Mucosa of stomach (tissue), 1 donor: ENCODE data around the gene MMRN2.

Experiments
- H3K27me3 ChIP-seq: one replicate; pipeline ENCODE4 v1.7.0; 2013; ENCODE audit warnings: mild to moderate bottlenecking, low read length; ENCODE audit not compliant: control insufficient read depth, insufficient read depth
- H3K36me3 ChIP-seq: one replicate; pipeline ENCODE4 v1.7.0; 2013; ENCODE audit warnings: low read length; ENCODE audit not compliant: control insufficient read depth, insufficient read depth
- H3K4me1 ChIP-seq: one replicate; pipeline ENCODE4 v1.7.0; 2013; ENCODE audit warnings: mild to moderate bottlenecking, low read length; ENCODE audit not compliant: control insufficient read depth, insufficient read depth
- H3K4me3 ChIP-seq: one replicate; pipeline ENCODE4 v1.7.0; 2013; ENCODE audit warnings: low read length
- H3K9ac ChIP-seq: one replicate; pipeline ENCODE4 v1.7.0; 2013; ENCODE audit warnings: mild to moderate bottlenecking, low read length, moderate library complexity
- H3K9me3 ChIP-seq: one replicate; pipeline ENCODE4 v1.7.0; 2013; ENCODE audit warnings: mild to moderate bottlenecking, low read length, moderate library complexity; ENCODE audit not compliant: control insufficient read depth
- donor health status: Pancreatic carcinoma.

Gene MMRN2

DNA sequence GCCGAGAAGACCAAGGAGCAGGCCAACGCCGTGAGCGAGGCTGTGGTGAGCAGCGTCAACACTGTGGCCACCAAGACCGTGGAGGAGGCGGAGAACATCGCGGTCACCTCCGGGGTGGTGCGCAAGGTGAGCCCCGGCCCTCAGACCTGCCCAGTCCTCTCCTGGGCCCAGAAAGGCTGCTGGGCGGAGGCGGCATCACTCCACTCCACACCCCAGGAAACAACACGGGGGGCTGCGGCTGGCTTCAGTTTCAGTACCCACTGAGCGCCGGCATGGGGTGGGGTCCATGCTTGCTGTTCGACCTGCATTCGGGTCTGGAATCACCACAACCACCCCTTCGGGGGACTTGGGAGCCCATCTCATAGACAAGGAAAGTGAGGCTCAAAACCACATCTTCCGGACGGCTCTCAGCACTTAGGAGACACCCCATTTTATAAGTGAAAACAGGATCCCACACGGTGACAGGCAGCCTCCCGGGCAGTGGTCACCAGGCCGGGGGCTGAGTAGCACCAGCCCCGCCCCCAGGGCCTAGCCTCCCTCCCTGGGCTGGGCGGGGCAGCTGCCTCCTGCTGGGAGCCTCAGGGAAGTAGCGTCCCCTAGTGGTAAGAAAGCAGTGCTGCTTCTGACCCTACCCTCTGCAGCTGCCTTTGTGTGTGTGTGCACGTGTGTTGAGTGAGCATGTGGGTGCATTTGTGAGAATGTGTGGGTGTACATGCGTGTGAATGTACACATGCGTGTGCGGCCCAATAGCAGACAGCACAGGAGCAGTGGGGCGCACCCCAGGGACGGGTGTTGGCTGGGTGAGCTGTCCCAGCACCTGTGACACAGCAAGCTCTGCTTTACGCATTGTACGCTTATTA, 2.8 kb upstream of the MMRN2 start:
- Histone ChIP-seq H3K4me1 (peaks cover 12% of the 10 kb centered on the region), H3K9me3 (no peaks in the 10 kb centered on the region), H3K36me3 (no peaks in the 10 kb centered on the region), H3K4me3 (no peak overlapping the region), H3K9ac (no peak overlapping the region), H3K27me3 (peaks cover 20% of the 10 kb centered on the region)

GRCh38 chr10:86959737-86960002, 2.3 kb upstream of the MMRN2 start:
- Histone ChIP-seq H3K4me1 (peaks cover 13% of the 10 kb centered on the region), H3K4me3 (no peak overlapping the region), H3K9ac (no peak overlapping the region), H3K36me3 (no peaks in the 10 kb centered on the region), H3K27me3 (peaks cover 20% of the 10 kb centered on the region), H3K9me3 (no peaks in the 10 kb centered on the region)

DNA sequence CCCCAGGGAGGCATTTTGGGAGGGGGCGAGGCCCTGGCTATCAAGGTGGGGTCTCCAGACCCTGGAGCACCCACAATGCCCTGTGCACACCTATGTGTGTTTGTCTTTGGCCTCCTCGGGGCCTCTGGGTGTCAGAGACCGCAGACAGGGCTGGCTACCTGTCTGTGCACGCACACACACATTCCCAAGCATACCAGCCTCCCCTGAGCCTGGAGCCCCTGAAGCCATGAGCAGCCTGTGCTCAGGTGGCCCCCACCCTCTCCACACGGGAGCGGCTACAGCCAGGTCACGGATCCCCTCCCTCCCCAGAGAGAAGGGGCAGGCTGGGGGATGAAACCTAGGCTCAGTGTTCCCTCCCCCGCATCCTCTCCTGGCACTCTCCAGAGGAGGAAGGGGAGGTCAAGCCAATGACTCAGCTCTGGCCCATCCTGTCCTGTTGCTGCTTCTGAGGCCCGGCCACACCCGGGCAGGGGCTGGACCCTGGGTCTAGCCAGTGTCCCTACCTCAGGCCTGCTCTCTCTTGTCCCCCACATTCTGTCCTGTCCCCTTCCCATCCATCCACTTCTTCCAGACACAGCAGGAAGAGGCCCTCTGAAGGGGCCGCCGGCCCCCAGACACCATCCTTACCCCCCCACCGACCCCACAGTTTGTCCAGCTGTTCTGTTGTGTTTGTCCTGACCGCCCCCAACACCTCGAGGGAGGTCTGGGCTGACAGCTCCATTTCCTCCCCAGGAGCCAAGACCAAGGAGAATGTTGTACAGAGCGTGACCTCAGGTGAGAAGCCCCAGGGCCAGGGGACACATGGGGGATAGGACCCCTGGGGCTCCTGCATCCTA, 1.7 kb upstream of the MMRN2 start:
- peaks cover 20% of the 10 kb centered on the region for H3K27me3 ChIP-seq
- H3K4me3 ChIP-seq: no peak overlapping the region
- H3K9me3 ChIP-seq: no peaks in the 10 kb centered on the region
- H3K9ac ChIP-seq: no peak overlapping the region
- H3K36me3 ChIP-seq: no peaks in the 10 kb centered on the region
- H3K4me1 ChIP-seq: peaks cover 18% of the 10 kb centered on the region

DNA sequence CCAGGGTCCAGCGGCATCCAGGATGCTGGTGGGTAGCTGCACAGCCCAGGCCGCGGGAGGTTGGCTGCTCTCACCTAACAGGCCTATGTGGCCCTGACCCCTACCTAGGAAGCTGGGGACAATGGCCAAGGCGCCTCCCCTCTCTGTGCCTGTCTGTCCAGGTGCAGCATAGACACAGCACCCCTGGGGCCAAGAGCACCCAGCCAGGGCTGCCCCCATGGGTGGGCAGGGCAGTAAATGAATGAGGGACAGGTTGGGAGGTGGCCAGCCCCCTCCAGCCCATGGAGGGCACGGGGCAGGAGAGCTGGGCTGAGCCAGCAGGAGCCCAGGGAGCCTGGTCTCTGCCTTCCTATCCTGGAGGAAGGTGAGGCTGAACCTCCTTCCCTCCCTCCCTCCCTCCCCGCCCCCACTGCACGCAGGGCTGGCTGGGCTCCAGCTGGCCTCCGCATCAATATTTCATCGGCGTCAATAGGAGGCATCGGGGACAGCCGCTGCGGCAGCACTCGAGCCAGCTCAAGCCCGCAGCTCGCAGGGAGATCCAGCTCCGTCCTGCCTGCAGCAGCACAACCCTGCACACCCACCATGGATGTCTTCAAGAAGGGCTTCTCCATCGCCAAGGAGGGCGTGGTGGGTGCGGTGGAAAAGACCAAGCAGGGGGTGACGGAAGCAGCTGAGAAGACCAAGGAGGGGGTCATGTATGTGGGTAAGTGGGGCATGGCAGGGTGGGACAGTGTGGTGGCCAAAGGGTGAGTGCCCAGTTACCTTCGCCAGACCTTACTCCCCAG, 893 bp upstream of the MMRN2 start, which contains the start of gene SNCG:
Gene SNCG (plus strand): TSS at position 484 of the 785 bp plus-strand sequence. CDS start 99 bp downstream, at position 583.
- Histone ChIP-seq H3K4me3 (no peak within 1 kb of the TSS), H3K9ac (peak within 1 kb of the TSS; percentile 34)

GRCh38 chr10:86956848-86957448, 467 bp downstream of the MMRN2 start:
- H3K9ac ChIP-seq: no peak overlapping the region
- no peak overlapping the region for H3K4me3 ChIP-seq
- peaks cover 20% of the 10 kb centered on the region for H3K27me3 ChIP-seq
- H3K36me3 ChIP-seq: no peaks in the 10 kb centered on the region
- H3K9me3 ChIP-seq: no peaks in the 10 kb centered on the region
- peaks cover 28% of the 10 kb centered on the region for H3K4me1 ChIP-seq

More for the DNA sequence above, 893 bp upstream of the MMRN2 start, which contains the start of gene SNCG:
- no peaks in the 10 kb centered on the region for H3K9me3 ChIP-seq
- peaks cover 20% of the 10 kb centered on the region for H3K27me3 ChIP-seq
- H3K4me1 ChIP-seq: peaks cover 26% of the 10 kb centered on the region
- H3K36me3 ChIP-seq: no peaks in the 10 kb centered on the region

- H3K36me3 ChIP-seq: no peaks in the 10 kb centered on the region
- no peaks in the 10 kb centered on the region for H3K9me3 ChIP-seq
- no peak overlapping the region for H3K4me3 ChIP-seq
- peaks cover 28% of the 10 kb centered on the region for H3K4me1 ChIP-seq
- peaks cover 19% of the 10 kb centered on the region for H3K27me3 ChIP-seq
- no peak overlapping the region for H3K9ac ChIP-seq
These were observed 1.1 kb downstream of the MMRN2 start for GRCh38 chr10:86956195-86956847.

DNA sequence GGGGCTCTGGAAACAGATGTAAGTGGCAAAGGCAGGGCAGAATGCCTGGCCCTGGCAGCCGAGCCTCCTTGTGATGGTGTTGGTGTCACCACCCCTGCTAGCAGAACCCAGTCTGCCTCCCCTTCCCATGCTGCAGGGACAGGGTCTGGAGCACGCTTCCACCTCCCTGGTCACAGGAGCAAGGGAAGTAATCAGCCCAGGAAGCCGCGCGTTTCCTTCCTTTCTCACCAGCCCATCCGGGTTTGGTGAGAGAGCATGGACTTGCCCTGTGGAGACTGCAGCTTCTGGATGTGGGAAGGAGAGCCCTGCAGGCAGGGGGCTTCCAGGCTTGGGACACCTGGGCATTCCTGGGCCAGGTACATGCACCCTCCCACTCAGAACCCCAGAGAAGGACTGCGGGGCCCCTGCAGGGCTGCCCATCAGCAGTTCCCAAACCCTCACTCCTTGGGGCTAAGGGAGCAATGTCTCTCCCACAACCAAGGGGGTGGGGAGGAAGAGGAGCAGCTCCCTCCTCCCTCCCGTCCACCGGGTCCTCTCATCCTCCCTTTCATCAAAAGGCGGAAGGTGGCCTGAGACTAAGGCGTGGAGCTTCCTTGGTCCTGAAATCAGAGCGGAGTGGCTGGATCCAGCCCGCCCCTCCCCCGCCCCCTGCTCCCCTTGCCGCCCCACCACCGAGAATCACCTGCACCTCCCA, 1.8 kb downstream of the MMRN2 start:
- Histone ChIP-seq H3K9ac (no peak overlapping the region), H3K4me1 (peaks cover 28% of the 10 kb centered on the region), H3K9me3 (no peaks in the 10 kb centered on the region), H3K4me3 (no peak overlapping the region), H3K36me3 (no peaks in the 10 kb centered on the region), H3K27me3 (peaks cover 16% of the 10 kb centered on the region)

- Histone ChIP-seq H3K4me3 (no peak overlapping the region), H3K9ac (no peak overlapping the region), H3K9me3 (no peaks in the 10 kb centered on the region), H3K27me3 (peaks cover 16% of the 10 kb centered on the region), H3K36me3 (no peaks in the 10 kb centered on the region), H3K4me1 (peaks cover 28% of the 10 kb centered on the region)
These were observed 2.5 kb downstream of the MMRN2 start for GRCh38 chr10:86954681-86955500.

DNA sequence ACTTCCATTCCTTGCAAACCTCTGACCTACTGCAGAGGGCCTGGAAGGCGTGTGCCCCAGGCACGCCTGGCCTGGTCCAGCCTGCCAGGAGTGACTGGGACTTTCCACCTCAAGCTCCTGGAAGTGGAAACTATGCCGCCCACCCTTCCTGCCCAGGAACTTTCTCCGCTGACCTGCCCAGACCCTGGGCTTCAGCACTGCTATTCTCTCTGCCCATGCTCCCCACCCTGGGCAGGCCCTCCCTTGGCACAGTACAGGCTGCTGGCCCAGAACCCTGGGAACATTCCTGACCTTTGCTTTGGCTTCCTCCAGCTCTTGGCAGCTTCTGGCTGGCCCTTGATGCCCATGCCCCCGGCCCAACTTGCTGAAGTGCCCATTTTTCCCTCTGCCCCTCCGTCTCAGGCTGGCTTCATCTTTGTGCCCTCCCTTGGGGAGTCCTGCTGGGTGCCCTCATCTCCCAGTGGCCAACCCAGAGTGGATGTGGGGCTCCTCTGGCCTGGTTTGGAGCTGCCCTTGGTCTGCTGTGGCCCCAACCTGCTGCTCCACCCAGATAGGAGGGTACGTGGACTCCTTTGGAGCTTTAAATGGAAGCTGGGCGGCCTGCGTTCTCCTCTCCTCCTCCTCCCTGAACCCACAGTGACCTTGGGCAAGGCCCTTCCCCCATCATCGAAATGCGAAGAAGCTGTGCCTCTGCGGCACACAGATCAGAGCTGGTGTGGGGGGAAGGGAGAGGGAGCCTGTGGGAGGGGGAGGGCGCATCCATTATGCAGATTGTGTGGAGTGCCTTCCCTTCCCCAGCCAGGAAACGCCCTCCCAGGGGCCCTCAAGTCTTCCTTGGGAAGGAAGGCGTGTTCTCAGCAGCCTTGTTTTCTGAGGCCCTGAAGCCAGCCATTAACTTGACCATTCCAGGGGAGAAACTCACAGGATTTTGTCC, 3.4 kb downstream of the MMRN2 start:
- Histone ChIP-seq H3K4me1 (peaks cover 22% of the 10 kb centered on the region), H3K36me3 (no peaks in the 10 kb centered on the region), H3K4me3 (no peak overlapping the region), H3K9ac (no peak overlapping the region), H3K27me3 (peaks cover 11% of the 10 kb centered on the region), H3K9me3 (no peaks in the 10 kb centered on the region)
